T1000 (cell line): ENCODE measurements around the gene HMCN1.
A peak's percentile ranks its signal among the peaks of the same experiment; 100 is the strongest.
"Not testable (repeated sequence)": the region's sequence is repeated elsewhere in the genome, so short reads cannot be mapped to it uniquely, and the experiment has no call there.

Experiments
- DNase-seq: peaks from one replicate; lab custom pipeline; 2025; ENCODE audit warnings: mixed read lengths; lab: John Stamatoyannopoulos, UW

Gene HMCN1

DNA sequence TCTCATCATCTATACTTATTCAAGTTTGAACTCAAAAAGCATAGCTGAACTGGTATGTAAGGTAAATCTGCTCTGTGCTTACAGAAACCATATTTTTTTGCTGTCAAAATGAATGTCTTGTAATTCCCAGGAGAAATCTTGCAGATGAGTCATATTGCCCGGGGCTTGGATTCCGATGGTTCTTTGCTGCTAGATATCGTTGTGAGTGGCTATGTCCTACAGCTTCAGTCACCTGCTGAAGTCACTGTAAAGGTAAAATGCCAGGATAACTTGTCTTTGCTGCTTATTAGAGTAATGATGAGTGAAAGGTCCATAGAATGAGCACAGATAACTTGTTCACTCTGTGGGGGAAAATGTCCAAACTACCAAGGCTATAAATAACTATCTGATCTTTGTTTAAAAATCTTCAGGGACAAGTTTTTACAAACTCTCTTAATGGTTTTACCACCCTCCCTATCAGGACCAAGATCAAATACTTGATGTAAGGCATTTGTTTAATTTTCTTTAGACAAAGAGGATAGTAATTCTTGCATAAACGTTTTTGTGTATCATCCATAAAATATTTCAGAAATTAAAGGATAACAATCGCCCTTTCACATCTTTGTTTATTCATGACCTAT, 418.5 kb downstream of the HMCN1 start:
- peak; percentile 66 for DNase-seq

DNA sequence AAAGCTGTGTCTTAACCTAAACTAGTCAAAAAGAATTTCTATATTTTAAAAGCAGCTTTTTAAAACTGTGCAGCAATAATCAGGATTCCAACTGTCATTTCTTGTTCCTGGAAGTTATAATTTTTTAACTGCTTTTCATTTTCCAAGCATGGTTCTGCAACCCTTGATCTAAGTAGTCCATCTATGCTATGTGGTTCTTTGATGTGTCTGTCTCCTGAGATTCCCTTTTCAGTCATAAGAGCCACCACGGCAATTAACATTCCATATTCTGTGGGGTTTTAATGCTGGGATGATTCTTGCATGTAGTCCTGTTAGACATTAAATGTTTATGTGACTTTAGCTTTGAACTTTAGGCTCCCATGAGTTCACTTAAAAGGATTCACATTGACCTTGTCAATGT, 420.5 kb downstream of the HMCN1 start:
- no peak for DNase-seq

DNA sequence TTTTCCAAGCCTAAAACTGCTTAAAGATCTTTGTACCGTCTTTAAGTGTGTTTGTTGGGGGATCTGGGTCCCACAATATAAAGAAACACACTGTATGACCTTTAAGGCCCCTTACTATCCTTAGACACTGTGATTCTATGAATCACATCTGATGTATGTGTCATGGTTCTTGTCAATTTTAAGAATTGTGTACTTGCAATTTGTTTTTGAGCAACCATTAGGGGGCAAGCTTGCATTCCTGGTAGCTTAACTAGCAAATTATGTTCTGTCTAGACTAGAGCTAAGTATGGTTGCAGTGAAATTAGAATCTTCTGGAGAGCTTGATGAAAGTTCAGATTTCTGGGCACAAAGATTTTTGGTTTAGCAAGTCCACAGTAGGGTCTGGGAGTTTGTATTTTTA, 421.4 kb downstream of the HMCN1 start:
- DNase-seq = no peak

DNA sequence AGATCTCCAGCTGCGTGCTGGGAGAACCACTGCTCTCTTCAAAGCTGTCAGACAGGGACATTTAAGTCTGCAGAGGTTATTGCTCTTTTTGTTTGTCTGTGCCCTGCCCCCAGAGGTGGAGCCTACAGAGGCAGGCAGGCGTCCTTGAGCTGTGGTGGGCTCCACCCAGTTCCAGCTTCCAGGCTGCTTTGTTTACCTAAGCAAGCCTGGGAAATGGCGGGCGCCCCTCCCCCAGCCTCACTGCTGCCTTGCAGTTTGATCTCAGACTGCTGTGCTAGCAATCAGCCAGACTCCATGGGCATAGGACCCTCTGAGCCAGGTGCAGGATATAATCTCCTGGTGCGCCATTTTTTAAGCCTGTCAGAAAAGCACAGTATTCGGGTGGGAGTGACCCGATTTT, 428.7 kb downstream of the HMCN1 start:
- not testable (repeated sequence) for DNase-seq

DNA sequence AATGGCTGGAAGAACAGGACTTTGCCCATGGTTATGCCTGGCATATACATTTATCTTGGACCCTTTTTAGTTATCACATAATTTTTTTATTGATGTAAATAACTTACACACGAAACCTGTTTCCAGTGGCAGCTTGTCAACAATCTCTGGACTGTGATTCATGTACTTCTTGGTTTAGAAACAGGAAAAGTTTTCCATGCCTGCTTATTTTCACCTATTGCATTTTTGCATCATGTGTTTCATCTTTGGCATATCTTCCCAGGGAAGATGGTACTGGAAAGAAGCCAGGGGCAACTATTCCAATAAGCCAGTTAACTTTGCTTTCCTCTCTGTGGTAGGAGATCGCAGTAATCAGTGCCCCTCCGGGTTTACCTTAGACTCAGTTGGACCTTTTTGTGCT, 430.6 kb downstream of the HMCN1 start:
- no peak for DNase-seq

DNA sequence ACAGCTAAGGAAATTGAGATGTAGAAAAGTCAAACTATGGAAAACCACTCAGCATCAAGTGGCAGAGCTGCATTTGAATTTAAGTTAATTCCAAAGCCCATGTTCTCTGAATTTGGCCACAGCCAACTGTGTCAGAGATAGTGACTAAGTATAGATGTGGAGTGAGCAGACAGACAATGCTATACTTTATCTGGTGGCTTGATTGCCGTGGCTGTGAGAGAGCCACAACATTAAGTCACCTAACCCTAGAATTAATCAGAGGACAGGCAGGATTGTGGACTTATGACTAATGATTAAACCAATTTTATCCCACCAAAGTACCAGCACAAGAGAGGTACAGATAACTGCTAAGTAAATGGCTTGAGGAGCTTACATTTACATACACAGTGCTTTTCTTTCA, 431.1 kb downstream of the HMCN1 start:
- no peak for DNase-seq

DNA sequence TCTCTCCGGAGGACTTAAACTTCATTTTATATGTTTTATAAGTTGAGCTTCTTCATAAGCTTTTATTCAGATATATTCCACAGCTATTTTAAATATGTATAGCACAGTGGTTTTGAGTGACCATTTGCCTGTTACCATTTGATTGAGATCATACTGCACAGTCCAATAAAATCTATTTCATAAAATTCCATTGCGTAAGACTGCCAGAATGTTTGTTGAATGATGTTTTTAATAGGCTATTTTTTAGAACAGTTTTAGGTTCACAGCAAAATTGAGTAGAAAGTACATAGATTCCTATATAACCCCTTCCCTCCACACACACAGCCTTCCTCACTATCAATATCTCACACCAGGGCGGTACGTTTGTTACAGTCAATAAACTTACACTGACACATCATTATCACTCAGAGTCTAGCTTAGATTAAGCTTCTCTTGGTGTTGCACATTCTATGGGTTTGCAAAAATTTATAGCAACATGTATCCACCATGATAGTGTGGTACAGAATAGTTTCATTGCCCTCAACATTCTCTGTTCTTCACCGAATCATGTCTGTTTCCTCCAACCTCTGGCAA, 433.0 kb downstream of the HMCN1 start:
- no peak for DNase-seq

DNA sequence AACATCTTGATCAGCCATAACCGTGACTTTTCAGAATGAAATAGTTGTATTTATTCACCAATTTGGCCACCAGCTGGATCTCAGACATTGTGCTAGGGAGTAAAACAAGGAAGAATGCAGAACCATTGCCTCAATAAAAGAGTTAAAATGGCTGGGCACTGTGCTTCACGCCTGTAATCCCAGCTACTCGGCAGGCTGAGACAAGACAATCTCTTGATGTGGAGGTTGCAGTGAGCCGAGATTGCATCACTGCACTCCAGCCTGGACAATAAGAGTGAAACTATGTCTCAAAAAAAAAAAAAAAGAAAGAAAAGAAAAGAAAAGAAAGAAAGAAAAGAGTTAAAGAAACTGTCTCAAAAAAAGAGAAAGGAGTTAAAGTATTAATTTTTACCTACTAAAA, 441.4 kb downstream of the HMCN1 start:
- no peak for DNase-seq

DNA sequence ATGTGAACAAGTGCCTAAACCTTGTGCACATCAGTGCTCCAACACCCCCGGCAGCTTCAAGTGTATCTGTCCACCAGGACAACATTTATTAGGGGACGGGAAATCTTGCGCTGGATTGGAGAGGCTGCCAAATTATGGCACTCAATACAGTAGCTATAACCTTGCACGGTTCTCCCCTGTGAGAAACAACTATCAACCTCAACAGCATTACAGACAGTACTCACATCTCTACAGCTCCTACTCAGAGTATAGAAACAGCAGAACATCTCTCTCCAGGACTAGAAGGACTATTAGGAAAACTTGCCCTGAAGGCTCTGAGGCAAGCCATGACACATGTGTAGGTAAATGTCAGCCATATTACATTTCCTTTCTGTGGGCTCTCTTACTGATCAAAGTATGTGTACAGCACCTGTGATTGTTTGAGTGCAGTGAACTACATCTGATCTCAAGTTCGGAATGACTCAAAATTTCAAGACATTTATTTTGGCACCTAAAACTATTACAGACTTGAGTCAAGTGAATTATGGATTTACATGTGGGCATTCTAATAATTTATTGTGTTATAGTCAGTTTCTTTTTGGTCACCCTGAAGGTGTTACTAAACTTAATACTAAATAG, 444.3 kb downstream of the HMCN1 start:
- DNase-seq = no peak

DNA sequence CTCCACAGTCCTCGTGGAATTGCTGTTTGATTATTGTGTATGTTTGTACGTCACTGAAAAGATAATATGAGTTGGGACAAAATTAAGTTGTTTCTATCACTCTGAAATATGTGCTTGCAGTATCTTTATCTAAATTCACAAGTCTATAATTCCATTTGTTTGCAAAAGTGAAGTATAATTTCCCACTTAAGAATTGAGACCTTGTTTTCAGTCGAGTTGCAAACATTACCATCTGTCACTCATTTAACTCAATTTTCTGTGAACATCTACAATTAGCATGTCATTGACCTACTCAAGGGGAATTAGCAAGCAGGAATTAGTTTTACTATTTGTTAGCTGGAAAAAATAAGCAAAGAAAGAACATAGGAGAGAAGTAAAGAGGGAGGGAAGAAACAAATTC, 445.0 kb downstream of the HMCN1 start:
- no peak for DNase-seq

DNA sequence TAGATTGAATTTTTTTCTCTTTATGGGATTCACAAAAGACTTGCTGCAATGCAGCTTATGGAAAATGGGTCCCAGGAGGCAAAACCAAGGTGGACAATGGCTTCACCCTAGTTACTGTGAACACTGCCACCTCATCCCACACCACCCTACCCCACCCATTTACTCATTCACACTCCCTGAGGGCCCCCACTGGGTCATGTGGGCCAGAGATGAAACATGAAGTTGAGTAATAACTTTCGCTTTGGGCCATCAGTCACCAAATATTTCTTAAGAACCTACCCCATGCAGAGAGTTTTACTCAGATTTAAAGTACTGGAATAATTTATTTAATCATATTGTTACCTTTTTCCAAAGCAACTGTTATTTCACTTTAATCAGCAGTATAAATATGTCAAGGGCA, 449.0 kb downstream of the HMCN1 start:
- peak; percentile 72 for DNase-seq

DNA sequence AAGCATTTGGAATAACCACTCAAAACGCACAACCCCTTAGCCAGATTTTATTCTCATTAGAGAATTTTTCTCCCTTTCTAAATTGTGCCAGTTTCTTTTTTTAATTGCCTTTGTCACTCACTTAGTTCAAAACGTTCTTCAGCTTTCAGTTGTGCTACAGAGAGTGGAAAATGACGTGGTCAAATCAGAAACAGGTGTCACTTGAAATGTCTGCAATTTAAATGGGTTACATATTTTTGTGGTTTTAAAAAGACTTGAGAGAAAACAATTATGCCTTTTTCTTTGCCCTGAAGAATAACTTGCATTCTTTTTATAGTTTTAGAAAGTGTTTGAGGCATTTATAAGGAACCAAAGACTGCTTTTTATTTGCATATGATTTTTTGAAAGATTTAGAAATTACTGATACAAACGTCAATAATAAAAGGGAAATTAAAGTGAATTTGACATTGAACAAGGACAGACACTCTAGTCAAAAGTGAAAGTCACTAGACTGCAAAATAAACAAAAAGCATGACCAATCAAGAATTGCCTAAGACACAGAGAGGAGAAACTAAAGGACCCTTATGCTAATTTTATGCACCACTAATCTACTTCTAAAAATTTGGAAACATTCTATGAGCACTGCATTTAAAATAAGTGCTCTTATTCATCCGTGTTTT, 449.9 kb downstream of the HMCN1 start:
- DNase-seq = no peak

DNA sequence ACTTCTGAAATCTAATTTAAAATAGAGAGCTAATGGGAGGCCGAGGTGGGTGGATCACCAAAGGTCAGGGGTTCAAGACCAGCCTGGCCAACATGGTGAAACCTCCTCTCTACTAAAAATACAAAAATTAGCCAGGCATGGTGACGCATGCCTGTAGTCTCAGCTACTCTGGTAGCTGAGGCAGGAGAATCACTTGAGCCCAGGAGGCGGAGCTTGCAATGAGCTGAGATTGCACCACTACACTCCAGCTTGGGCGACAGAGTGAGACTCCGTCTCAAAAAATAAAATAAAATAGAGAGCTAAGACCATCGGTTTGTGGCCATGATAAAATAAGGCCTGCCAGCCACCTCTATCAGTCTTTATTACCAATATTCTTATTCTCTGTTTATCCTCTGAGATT, 452.1 kb downstream of the HMCN1 start:
- DNase-seq = not testable (repeated sequence)

DNA sequence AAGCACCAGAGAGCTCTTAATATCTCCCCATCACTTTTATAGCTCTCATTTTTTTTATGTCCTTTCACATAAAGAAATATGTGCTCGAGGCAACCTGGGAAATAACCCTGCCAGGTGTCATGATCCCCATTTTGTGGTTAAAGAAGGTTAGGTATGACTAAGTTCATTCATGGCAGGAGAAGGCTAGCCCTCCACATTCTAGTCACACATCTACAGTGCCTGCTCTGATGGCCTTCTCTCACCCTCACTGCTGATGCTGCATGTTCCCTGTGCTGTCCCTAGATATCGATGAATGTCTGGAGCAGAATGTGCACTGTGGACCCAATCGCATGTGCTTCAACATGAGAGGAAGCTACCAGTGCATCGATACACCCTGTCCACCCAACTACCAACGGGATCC, 453.4 kb downstream of the HMCN1 start:
- no peak for DNase-seq

DNA sequence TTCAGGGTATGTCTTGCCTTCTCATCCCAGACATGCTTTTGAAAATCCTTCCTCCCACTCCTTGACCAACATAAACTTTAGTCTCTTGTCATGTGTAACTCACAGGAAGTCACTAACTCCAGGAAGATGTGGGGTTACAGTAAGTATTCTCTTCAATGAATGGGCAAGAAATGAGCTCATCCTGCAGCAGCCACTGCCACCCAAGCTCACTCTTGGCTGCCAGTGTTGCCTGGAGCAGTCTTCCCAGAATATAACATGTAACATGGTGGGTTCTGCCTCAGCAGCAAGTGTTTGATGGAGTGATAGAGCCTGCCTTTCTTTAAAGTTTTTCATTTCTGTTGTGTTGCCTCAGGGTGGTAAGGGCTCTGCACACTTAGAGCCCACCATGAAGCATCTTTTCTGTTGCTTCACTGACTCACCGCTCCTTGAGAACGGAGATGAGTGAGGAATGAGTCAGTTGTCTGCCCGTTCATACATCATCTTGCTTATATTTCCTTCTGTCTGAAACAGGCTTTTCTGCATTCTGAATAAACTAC, 453.9 kb downstream of the HMCN1 start:
- peak; percentile 58 for DNase-seq

DNA sequence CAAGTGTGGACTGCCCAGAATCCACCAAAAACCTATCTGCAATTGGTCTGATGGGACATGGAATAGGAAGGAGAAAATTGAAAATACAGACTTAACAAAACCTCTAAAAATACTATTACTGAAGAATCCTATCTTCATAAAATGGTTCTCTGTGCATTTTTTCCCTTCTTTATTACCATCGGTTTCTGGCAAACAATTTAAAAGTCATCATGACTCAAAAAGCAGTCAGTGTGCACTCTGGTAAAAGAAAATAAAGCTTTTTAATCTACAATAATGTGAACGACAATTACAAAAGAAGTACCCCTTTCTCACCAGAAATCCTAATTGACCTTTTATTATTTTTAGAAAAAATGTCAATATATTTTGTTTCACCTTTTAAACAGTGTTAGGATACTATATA, 454.5 kb downstream of the HMCN1 start:
- no peak for DNase-seq

DNA sequence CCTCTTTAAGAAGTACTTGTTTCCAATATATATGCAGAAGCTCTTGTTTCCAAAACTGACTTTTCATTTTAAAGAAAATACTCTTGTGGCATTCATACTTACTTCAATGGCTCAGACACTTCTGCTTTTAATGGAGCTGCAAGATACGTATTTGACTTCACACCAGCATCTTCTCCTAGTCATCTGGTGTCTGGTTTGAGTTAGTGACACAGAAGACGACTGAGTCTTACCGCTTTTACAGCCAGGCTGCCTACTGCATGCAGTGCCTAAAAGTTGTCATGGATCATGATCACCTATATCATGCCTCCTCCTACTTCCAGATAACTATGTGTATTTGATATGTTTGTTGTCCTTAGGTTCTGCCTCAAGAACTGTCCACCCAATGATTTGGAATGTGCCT, 455.0 kb downstream of the HMCN1 start:
- DNase-seq = no peak

DNA sequence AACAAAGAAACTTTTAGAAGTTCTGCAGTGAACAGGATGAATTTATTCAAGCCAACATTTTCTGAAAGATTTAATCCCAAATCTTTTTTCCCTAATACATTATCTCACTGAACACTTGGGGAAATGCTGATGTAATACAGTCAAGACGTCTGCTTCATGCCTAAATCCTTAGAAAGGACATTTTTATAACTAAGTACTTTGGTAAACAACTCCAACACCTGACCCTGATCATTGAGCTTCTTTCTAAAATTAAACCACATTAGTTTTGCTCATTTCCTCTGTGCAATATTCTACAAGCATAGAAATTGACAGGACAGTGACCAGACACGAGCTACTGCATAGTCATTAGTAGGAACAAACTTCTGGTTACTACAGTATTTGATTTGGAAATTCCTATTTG, 457.3 kb downstream of the HMCN1 start:
- no peak for DNase-seq

DNA sequence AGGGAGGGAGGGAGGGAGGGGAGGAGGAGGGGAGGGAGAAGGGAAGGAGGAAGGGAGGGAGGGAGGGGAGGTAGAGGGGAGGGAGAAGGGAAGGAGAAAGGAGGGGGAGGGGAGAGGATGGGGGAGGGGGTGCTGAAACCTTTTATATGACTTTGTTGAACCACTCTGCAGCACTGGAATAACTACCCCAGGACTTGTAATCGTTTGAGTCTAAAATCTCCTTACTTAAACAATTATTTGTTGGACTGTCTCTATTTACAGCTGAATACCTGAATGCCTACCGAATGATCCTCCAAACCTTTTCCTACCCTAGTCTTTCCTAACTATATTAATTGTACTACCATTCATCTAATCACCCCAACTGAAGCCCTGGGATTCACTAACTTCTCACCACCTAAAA, 459.0 kb downstream of the HMCN1 start:
- DNase-seq = no peak

DNA sequence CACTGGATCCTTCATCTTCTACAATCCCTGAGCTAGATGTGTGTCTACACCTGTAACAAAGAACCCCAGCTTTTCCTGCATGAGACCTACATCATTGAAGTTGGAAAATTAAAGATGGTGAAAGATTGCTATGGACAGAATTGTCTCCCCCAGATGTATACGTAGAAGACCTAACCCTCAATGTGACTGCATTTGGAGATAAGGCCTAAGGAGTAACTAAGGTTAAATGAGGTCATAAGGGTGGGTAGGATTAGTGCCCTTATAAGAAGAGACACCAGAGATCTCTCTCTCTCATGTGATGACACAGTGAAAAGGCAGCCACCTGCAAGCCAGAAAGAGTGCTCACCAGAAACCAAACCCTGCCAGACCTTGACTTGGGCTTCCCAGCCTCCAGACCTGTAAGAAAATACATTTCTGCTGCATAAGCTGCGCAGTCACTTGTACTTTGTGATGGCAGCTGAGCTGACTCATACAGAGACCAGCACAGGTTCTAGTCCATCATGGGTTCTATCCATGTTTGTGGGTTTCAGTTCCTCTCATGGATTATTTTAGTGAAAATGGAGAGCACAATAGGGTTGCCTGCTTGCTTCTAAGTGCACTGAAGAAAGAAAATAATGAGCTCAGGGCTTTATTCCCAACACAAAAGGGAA, 460.0 kb downstream of the HMCN1 start:
- no peak for DNase-seq

DNA sequence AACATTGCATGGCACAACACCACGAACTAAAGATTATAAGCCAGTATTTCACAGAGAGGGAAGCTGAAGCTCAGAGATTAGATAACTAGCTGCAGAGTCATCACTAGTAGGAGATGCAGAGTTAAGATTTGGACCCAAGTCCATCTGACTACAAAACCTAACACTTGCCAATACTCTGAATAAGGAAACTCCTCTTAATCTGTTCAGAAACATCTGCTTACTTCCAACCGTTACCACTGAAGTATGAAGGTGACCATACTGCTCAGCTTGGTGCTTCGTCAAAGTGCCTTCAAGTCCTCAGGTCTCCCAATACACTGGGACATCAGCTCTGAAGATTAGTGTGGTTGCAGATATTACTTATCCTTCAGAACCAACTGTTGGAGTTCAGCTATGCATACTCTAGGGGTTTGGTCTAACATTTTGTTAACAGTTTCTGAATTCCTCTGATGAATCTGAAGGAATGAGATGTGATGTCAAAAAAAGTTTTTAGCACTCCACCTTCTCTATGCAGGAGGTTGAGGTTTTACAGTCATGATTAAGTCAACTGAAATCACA, 461.3 kb downstream of the HMCN1 start:
- no peak for DNase-seq

DNA sequence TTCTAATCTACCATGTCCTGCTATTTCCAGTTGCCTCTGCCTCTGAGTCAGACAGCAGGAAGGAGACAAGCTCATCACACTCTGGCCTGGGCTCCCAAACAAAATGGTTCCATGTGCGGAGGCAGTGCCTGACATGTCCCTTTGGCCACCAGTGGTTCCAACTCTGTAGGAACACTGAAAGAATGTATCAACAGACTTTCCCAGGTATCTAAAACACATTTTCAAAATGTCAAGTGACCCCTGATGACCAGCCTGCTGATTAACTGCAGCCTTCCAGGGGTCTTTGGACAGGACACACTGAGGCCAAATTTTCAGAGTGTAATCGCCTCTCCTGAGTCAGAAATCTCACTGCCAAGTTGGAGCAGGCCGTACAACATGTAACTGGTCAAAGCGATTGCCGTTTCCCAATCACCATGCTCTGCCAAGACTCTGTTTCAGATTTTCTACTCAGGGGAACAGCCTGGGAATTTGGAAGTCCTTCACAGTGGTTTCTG, 468.1 kb downstream of the HMCN1 start:
- no peak for DNase-seq
